Keratinocyte (primary cell): Measurements from ENCODE around the gene ARFGEF3. TPM values are rescaled to one million over a fixed set of nuclear protein-coding genes. Genes with fewer than 3 reads are reported as not detected.

Experiments used
- DNase-seq: peaks from one replicate; pipeline ENCODE4 v3.0.0-alpha.2; 2011; ENCODE audit warnings: low read depth, missing footprints, low spot score
- FAIRE-seq: peaks from 2 replicates; lab custom pipeline; 2011; peaks lifted over from hg19 to GRCh38; lab: Jason Lieb, UNC
- H2AFZ ChIP-seq: 2 replicates; pipeline ENCODE4 v1.6.0; 2012; ENCODE audit warnings: low read length, control low read depth, inconsistent platforms; ENCODE audit not compliant: control insufficient read depth
- H3K27ac ChIP-seq: 2 replicates; pipeline ENCODE4 v1.5.1; 2011; ENCODE audit warnings: low read length; ENCODE audit not compliant: control insufficient read depth, insufficient read depth
- H3K27me3 ChIP-seq: 3 replicates; pipeline ENCODE4 v1.6.0; 2011; ENCODE audit warnings: low read length; ENCODE audit not compliant: control insufficient read depth, insufficient read depth; ENCODE audit errors: extremely low read depth
- H3K36me3 ChIP-seq, 2 experiments: 2 replicates in 1 of 2; 3 replicates in 1 of 2; pipeline ENCODE4 v1.5.1; 2011; ENCODE audit warnings: low read length in 2 of 2, mild to moderate bottlenecking in 1 of 2; ENCODE audit not compliant: control insufficient read depth in 2 of 2, insufficient read depth in 2 of 2; ENCODE audit errors: extremely low read depth in 1 of 2
- H3K4me1 ChIP-seq: 3 replicates; pipeline ENCODE4 v1.5.1; 2011; ENCODE audit warnings: low read length; ENCODE audit not compliant: control insufficient read depth, insufficient read depth; ENCODE audit errors: extremely low read depth
- H3K4me2 ChIP-seq: 3 replicates; pipeline ENCODE4 v1.6.0; 2011; ENCODE audit warnings: low read depth, low read length; ENCODE audit not compliant: control insufficient read depth, insufficient read depth; ENCODE audit errors: extremely low read depth
- H3K4me3 ChIP-seq, 3 experiments: fragments of 200-600 bp in 1 of 3; sonication (generic) in 1 of 3; 2 replicates in 2 of 3; 3 replicates in 1 of 3; pipeline ENCODE4 v1.5.1; 2011 to 2016; ENCODE audit warnings: low read length in 3 of 3, mild to moderate bottlenecking in 3 of 3, control low read depth in 2 of 3, inconsistent platforms in 1 of 3, low read depth in 1 of 3, mixed read lengths in 1 of 3, mixed run types in 1 of 3, moderate library complexity in 1 of 3; ENCODE audit not compliant: control insufficient read depth in 2 of 3, insufficient read depth in 2 of 3; ENCODE audit errors: extremely low read depth in 1 of 3
- H3K79me2 ChIP-seq: 2 replicates; pipeline ENCODE4 v1.6.0; 2012; ENCODE audit warnings: low read length; ENCODE audit not compliant: control insufficient read depth, insufficient read depth
- H3K9ac ChIP-seq: 3 replicates; pipeline ENCODE4 v1.6.0; 2011; ENCODE audit warnings: low read length; ENCODE audit not compliant: control insufficient read depth, insufficient read depth; ENCODE audit errors: extremely low read depth
- H3K9me1 ChIP-seq: 3 replicates; pipeline ENCODE4 v1.6.0; 2011; ENCODE audit warnings: low read length; ENCODE audit not compliant: control insufficient read depth, insufficient read depth; ENCODE audit errors: extremely low read depth
- H3K9me3 ChIP-seq: 2 replicates; pipeline ENCODE4 v1.5.1; 2012; ENCODE audit warnings: low read depth, low read length; ENCODE audit not compliant: control insufficient read depth
- H4K20me1 ChIP-seq: 3 replicates; pipeline ENCODE4 v1.6.0; 2011; ENCODE audit warnings: low read length; ENCODE audit not compliant: control insufficient read depth, insufficient read depth; ENCODE audit errors: extremely low read depth
- EZH2 ChIP-seq: IDR thresholded peaks from one replicate; pipeline ENCODE4 v1.6.1; 2012; ENCODE audit warnings: inconsistent platforms, mild to moderate bottlenecking, low read length, moderate library complexity
- dilution Hi-C: fragments of 300-500 bp; cut with MboI; formaldehyde crosslinking; loops from one replicate; pipeline ENCODE4 v1.7.0; 2020; ENCODE audit warnings: low sequenced_read_pairs; ENCODE audit not compliant: extremely low pct_ligation_motif_present
- polyA plus RNA-seq, 5 experiments: library from polyadenylated mRNA; depleted of rRNA in 3 of 5; stranded (reverse) in 3 of 5; stranded (forward) in 1 of 5; unstranded in 1 of 5; fragments of >200 nt; gene quantifications; 1 replicate in 1 of 5; 2 replicates in 3 of 5; 3 replicates in 1 of 5; pipeline versions ENCODE4 v1.2.1 to v1.2.3, GENCODE V29; 2011 to 2012; ENCODE audit warnings: missing spikeins in 2 of 5, low read depth in 1 of 5, low replicate concordance in 1 of 5
- TF ChIP-seq, protein P1 (sequence below), 3 experiments: IDR thresholded peaks in 1 of 3; conservative IDR thresholded peaks in 1 of 3; optimal IDR thresholded peaks in 1 of 3; 2 replicates in 2 of 3; 3 replicates in 1 of 3; pipeline versions ENCODE3 to v1.5.1; 2011; ENCODE audit warnings: low read length in 3 of 3, mild to moderate bottlenecking in 3 of 3, moderate library complexity in 2 of 3, control low read depth in 1 of 3, inconsistent platforms in 1 of 3; ENCODE audit not compliant: insufficient read depth in 2 of 3; ENCODE audit errors: extremely low read depth in 1 of 3

Gene ARFGEF3
- polyA plus RNA-seq, 1 donor (not counting 4 experiments of a cell fraction or from before 2014, with no cell fraction given) = 0.09 TPM

DNA sequence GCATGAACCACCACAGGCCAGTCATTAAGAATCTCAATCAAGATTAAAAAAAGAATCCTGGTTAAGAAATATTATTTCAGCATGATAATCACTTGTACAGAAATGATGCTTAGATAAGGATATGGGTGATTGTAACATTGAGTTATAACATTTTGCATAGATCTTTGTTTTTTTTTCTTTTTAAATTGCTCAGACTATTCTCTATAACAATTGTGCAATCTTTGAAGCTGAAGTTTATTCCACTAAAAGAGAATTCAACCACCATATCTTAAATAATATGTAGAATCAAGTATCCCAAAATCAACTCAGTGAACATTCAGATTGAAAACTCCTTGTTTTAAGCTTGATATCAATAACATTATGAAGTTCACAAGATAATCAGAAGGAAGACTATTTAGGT, 215.3 kb downstream of the ARFGEF3 start:
- Histone ChIP-seq H3K9me3 (no peaks in the 10 kb centered on the region), H3K36me3 (no peaks in the 10 kb centered on the region), H3K27me3 (no peaks in the 10 kb centered on the region), H3K9ac (no peak overlapping the region), H3K4me2 (no peak overlapping the region), H4K20me1 (no peaks in the 10 kb centered on the region), H3K9me1 (no peaks in the 10 kb centered on the region), H3K4me3 (no peak overlapping the region), H3K27ac (no peak overlapping the region), H3K79me2 (no peaks in the 10 kb centered on the region), H2AFZ (no peak overlapping the region), H3K4me1 (no peaks in the 10 kb centered on the region)
- no peak for FAIRE-seq
- dilution Hi-C loops = no loop called here
- DNase-seq = no peak
- TF ChIP-seq, protein P1, sequence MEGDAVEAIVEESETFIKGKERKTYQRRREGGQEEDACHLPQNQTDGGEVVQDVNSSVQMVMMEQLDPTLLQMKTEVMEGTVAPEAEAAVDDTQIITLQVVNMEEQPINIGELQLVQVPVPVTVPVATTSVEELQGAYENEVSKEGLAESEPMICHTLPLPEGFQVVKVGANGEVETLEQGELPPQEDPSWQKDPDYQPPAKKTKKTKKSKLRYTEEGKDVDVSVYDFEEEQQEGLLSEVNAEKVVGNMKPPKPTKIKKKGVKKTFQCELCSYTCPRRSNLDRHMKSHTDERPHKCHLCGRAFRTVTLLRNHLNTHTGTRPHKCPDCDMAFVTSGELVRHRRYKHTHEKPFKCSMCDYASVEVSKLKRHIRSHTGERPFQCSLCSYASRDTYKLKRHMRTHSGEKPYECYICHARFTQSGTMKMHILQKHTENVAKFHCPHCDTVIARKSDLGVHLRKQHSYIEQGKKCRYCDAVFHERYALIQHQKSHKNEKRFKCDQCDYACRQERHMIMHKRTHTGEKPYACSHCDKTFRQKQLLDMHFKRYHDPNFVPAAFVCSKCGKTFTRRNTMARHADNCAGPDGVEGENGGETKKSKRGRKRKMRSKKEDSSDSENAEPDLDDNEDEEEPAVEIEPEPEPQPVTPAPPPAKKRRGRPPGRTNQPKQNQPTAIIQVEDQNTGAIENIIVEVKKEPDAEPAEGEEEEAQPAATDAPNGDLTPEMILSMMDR (optimal IDR thresholded peaks at IDR 0.05 in 1 of 3, IDR thresholded peaks at IDR 0.05 in 1 of 3, conservative IDR thresholded peaks at IDR 0.05 in 1 of 3; ENCODE audit: extremely low read depth in 1 of 3, insufficient read depth in 2 of 3, low read length in 3 of 3) = no peak
- TF ChIP-seq EZH2 = no peak

DNA sequence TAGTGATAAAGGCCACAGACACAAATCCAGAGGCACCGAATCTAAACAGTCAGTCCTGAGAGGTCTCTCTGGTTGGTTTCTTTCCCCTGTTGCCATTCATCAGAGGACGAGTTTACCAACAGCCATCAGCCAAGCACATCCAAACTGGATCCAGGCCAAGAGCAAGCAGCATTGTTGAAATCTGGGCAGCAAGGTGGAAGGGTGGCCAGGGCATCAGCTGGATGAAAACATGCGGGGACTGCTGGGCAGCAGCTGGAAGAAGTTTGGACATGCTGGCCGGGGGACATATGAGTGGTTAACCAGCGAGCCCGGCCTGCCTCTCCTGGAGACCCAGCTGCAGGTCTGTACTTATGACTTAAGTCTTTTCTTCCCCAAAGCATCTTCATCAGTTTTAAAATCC, 216.1 kb downstream of the ARFGEF3 start, which contains the start of gene SMIM28:
Gene SMIM28, plus strand, starts transcription at position 62 of the 400 bp plus-strand sequence. Its CDS starts 168 bp downstream, at position 230.
- FAIRE-seq (no peak), DNase-seq (no peak)
- H3K4me3 ChIP-seq = no peak within 1 kb of the TSS
- H2AFZ ChIP-seq = no peak within 1 kb of the TSS
- H3K9me3 ChIP-seq = no peaks in the 10 kb centered on the region
- dilution Hi-C loops = no loop called here
- TF ChIP-seq, protein P1 (optimal IDR thresholded peaks at IDR 0.05 in 1 of 3, IDR thresholded peaks at IDR 0.05 in 1 of 3, conservative IDR thresholded peaks at IDR 0.05 in 1 of 3; ENCODE audit: extremely low read depth in 1 of 3, insufficient read depth in 2 of 3, low read length in 3 of 3) = no peak
- TF ChIP-seq EZH2 = no peak
- no peak within 1 kb of the TSS for H3K27ac ChIP-seq
- H3K36me3 ChIP-seq = no peaks in the 10 kb centered on the region
- H3K4me2 ChIP-seq = no peak within 1 kb of the TSS
- no peaks in the 10 kb centered on the region for H3K4me1 ChIP-seq
- no peaks in the 10 kb centered on the region for H4K20me1 ChIP-seq
- no peaks in the 10 kb centered on the region for H3K79me2 ChIP-seq
- no peaks in the 10 kb centered on the region for H3K9me1 ChIP-seq
- H3K27me3 ChIP-seq = no peaks in the 10 kb centered on the region
- H3K9ac ChIP-seq = no peak within 1 kb of the TSS
